Right lobe of liver (tissue), 6 donors: ENCODE results near the gene CALHM3. TPM values are rescaled to one million over a fixed set of nuclear protein-coding genes. Genes with fewer than 3 reads are reported as not detected.

Experiments used
- ATAC-seq, 4 donors: fragments of 200-7000 bp; cut with Tn5 transposase; one replicate each; pipeline ENCODE4 v1.9.1; 2020; ENCODE audit warnings: mild to moderate bottlenecking in 4 of 4, moderate library complexity in 4 of 4
- DNase-seq, 3 donors: peaks; one replicate each; pipeline ENCODE4 v3.0.0-alpha.2; 2020
- H3K27ac ChIP-seq, 3 donors: fragments of 200-600 bp; one replicate each; pipeline ENCODE4 v1.8.0; 2022
- H3K27me3 ChIP-seq, 2 donors: fragments of 200-600 bp; one replicate each; pipeline ENCODE4 v1.8.0; 2022
- H3K36me3 ChIP-seq, 4 donors: fragments of 200-600 bp; sonication (generic) in 1 of 4; one replicate each; pipeline versions ENCODE4 v1.5.1 to v1.8.0; 2017 to 2022; ENCODE audit warnings: control low read depth in 1 of 4
- H3K4me1 ChIP-seq, 4 donors: fragments of 200-600 bp; sonication (generic) in 1 of 4; one replicate each; pipeline versions ENCODE4 v1.5.1 to v1.8.0; 2017 to 2022; ENCODE audit warnings: control low read depth in 1 of 4
- H3K4me3 ChIP-seq, 3 donors: fragments of 200-600 bp; one replicate each; pipeline ENCODE4 v1.8.0; 2022
- H3K9me3 ChIP-seq, 4 donors: fragments of 200-600 bp; sonication (generic) in 1 of 4; one replicate each; pipeline versions ENCODE4 v1.5.1 to v1.8.0; 2017 to 2022; ENCODE audit warnings: control low read depth in 1 of 4
- CTCF ChIP-seq, 4 donors: fragments of 200-600 bp in 3 of 4; fragments of 450-650 bp in 1 of 4; IDR thresholded peaks; one replicate each; pipeline versions ENCODE4 v1.5.1 to v1.8.0; 2016 to 2022; ENCODE audit warnings: antibody characterized with exemption in 4 of 4, mild to moderate bottlenecking in 2 of 4
- POLR2A ChIP-seq: fragments of 450-650 bp; IDR thresholded peaks from one replicate; pipeline ENCODE4 v1.6.1; 2017; ENCODE audit warnings: antibody characterized with exemption, mild to moderate bottlenecking
- WGBS: methylation state at CpG from one replicate; pipeline ENCODE4 v1.1.6; 2018; ENCODE audit warnings: low coverage, low lambda C conversion rate; ENCODE audit not compliant: insufficient coverage; ENCODE audit errors: missing lambda C conversion rate; 5-methylcytosine and 5-hydroxymethylcytosine counted together
- intact Hi-C, 2 donors: fragments of 100-400 bp; cut with DNase I; formaldehyde crosslinking; loops; one replicate each; pipeline versions ENCODE4 v1.11.2 to v1.14.1; 2022
- total RNA-seq, 6 experiments: library from RNA; depleted of rRNA in 2 of 6; stranded (reverse); fragments of >200 nt in 2 of 6; fragmentation: NEBNext Ultra II Directional in 3 of 6; extraction: Animal tissue kit (Norgen Biotek cat#: 25700) in 3 of 6; gene quantifications; one replicate each; pipeline versions ENCODE4 v1.1.0 to v1.2.4, GENCODE V29; 2016 to 2023
- donor health status: DM: no; HTN: yes; CAD: no.
- donor health status: DM: no; HTN: no; CAD: no.
- donor health status: DM: no; HTN: no; CAD: no.
- donor health status: DM: no; HTN: yes; CAD: no.
- donor health status: DM: no; HTN: yes; CAD: no.

CALHM3 gene
- total RNA-seq, 6 experiments from 2014 or later = not detected

GRCh38 chr10:103476046-103476768, 2.8 kb downstream of the CALHM3 start:
- H3K4me1 ChIP-seq = no peaks in the 10 kb centered on the region
- no peaks in the 10 kb centered on the region for H3K36me3 ChIP-seq
- no peaks in the 10 kb centered on the region for H3K27me3 ChIP-seq
- no peak for TF ChIP-seq CTCF (IDR thresholded peaks at IDR 0.05)
- TF ChIP-seq POLR2A = no peak
- intact Hi-C loops = loop anchor here in 1 of 2 donors (5.0 kb wide), 1 partner anchor 59 kb away; no protein-coding TSS in a partner anchor
- H3K4me3 ChIP-seq = no peak overlapping the region
- DNase-seq (no peak), ATAC-seq (peak in 1 of 4 donors; percentile 14)
- H3K27ac ChIP-seq = no peak overlapping the region
- no peaks in the 10 kb centered on the region for H3K9me3 ChIP-seq
- no CpG with 5 or more reads among the region's 11 CpGs for WGBS

GRCh38 chr10:103475437-103475836, 3.6 kb downstream of the CALHM3 start:
- DNase-seq = no peak
- no peak for TF ChIP-seq POLR2A
- no peaks in the 10 kb centered on the region for H3K4me1 ChIP-seq
- H3K36me3 ChIP-seq = no peaks in the 10 kb centered on the region
- no peak overlapping the region for H3K27ac ChIP-seq
- intact Hi-C loops = loop anchor here in 1 of 2 donors (5.0 kb wide), 1 partner anchor 58 kb away; no protein-coding TSS in a partner anchor
- WGBS = 81% methylated on average over 3 of the region's 4 CpGs
- no peaks in the 10 kb centered on the region for H3K9me3 ChIP-seq
- H3K4me3 ChIP-seq = no peak overlapping the region
- H3K27me3 ChIP-seq = no peaks in the 10 kb centered on the region
- no peak for ATAC-seq

GRCh38 chr10:103474077-103474476, 5.0 kb downstream of the CALHM3 start:
- no peak for TF ChIP-seq POLR2A
- no peak for TF ChIP-seq CTCF (IDR thresholded peaks at IDR 0.05)
- intact Hi-C loops = no loop called here
- H3K4me3 ChIP-seq = no peak overlapping the region
- H3K27ac ChIP-seq = no peak overlapping the region
- H3K4me1 ChIP-seq = no peaks in the 10 kb centered on the region
- 84% methylated on average over 3 of the region's 3 CpGs for WGBS
- H3K36me3 ChIP-seq = no peaks in the 10 kb centered on the region
- no peak for ATAC-seq
- H3K27me3 ChIP-seq = no peaks in the 10 kb centered on the region
- H3K9me3 ChIP-seq = no peaks in the 10 kb centered on the region
- no peak for DNase-seq

- intact Hi-C loops = no loop called here
- ATAC-seq (no peak), DNase-seq (no peak)
- H3K27me3 ChIP-seq = no peaks in the 10 kb centered on the region
- H3K36me3 ChIP-seq = no peaks in the 10 kb centered on the region
- 30% methylated on average over 4 of the region's 32 CpGs for WGBS
- TF ChIP-seq POLR2A (no peak), CTCF (IDR thresholded peaks at IDR 0.05) (no peak)
- no peaks in the 10 kb centered on the region for H3K9me3 ChIP-seq
- no peak overlapping the region for H3K4me3 ChIP-seq
- no peaks in the 10 kb centered on the region for H3K4me1 ChIP-seq
- no peak overlapping the region for H3K27ac ChIP-seq
Observed at GRCh38 chr10:103473261-103473671, 5.8 kb downstream of the CALHM3 start.

GRCh38 chr10:103472005-103472404, 7.0 kb downstream of the CALHM3 start:
- Histone ChIP-seq H3K4me3 (no peak overlapping the region), H3K4me1 (no peaks in the 10 kb centered on the region), H3K27me3 (no peaks in the 10 kb centered on the region), H3K36me3 (no peaks in the 10 kb centered on the region), H3K27ac (no peak overlapping the region), H3K9me3 (no peaks in the 10 kb centered on the region)
- 100% methylated on average over 1 of the region's 2 CpGs for WGBS
- no peak for TF ChIP-seq CTCF (IDR thresholded peaks at IDR 0.05)
- TF ChIP-seq POLR2A = no peak
- DNase-seq (no peak), ATAC-seq (no peak)
- intact Hi-C loops = no loop called here
